K562 treated with DMSO at 1 percent for 48 hours (cell line): Measurements from ENCODE around the gene MASP2. TPM values are rescaled to one million over a fixed set of nuclear protein-coding genes. Genes with fewer than 3 reads are reported as not detected.

Source experiments
- total RNA-seq: library from RNA; unstranded; fragments of 300-600 nt; gene quantifications from 2 replicates; pipeline ENCODE4 v1.2.3, GENCODE V29; 2022; ENCODE audit warnings: low replicate concordance; ENCODE audit errors: extremely low read depth

Gene MASP2
- total RNA-seq = not detected in 2 replicates

GRCh38 chr1:11046625-11047365, at the start of gene MASP2:
Gene MASP2, minus strand, starts transcription at chr1:11047239. Its CDS starts 32 bp downstream, at chr1:11047207.

DNA sequence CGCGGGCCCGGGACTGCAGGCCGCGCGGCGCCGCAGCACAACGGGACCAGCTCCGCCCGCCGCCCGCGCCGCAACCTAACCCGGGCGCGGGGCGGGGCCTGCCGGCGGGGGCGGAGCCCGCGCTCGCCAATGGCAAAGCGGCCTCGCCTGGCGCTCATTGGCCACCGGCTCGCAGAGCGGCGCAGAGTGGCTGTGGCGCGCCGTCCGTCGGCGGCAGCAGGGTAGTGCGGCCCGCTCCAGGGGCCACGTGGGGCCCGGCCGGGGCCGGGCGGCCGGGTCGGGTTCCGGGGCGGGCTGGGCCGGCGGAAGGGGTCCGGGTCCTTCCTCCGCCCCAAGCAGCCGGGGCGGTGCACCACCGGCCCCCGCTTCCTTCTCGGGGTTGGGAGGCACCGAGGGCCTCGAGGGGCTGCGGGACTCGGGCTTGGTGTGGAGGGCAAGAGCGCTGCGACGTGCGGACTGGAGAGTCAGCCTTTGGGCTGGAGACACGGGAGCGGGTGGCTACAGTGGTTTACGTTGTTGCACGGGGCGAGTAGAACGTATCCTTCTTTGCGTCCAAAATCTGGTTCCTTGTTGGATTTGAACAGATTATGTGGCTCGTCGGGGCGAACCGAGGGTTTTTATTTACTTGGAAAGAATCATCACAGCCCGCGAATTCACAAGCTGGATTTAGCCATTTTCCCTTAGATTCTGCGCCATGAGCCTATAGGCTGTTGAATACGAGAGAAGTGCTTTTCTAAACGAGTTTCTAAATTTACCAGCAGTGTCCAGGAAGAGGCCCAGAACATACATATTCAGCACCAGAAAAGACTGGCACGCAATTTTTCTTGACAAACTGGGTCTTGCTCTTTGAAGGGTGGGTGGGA, 13.2 kb upstream of the MASP2 start, which contains the start of gene SRM:
Gene SRM (minus strand): TSS at position 51 of the 863 bp plus-strand sequence. CDS start 75 bp downstream, outside the sequence.

DNA sequence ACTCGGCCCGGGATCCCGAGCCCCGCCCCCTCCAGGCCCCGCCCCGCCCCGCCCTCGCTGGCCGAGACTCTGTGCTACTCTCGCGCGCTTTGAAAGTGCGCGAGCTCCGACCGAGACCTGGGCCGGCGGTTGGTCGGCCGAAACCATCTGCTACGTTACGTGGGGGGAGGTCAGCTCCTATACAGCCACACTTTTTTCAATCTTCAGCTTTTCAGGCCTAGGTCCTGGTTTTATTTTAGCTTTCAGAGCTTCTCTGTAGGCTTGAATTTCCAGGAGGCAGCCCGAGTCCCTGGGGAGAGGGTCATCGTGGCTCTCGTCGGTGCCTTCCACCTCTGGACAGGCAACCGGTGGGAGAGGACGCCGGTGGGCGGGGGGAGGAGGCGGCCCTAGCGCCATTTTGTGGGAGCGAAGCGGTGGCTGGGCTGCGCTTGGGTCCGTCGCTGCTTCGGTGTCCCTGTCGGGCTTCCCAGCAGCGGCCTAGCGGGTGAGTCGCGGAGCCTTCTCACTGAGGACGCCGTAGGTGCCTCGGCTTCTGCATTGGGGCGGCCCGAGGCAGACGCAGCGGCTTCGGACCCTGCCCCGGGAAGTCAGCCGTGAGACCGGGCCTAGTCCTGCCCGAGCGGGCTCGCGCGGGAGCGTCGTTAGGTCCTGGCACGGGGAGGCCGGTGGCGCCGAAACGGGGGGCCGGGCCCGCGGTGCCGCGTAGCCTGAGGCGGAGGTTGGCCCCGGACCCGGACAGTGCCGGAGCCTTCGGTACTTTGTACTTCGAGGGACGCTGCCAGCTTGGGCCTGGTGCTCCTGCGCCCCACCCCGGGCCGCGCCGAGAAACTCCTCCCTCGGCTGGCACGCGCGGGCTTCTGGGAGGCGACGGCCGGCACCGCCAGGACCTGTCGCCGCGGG, 34.5 kb downstream of the MASP2 start, which contains the start of gene TARDBP:
Gene TARDBP (plus strand): TSS at position 395 of the 900 bp plus-strand sequence. CDS start 1,074 bp downstream, outside the sequence.

Other genes with a start within 250 kb of the MASP2 start
- not detected in 2 replicates for gene TARDBP, start 34.6 kb downstream of the MASP2 start, total RNA-seq
- gene SRM, start 12.8 kb upstream of the MASP2 start, total RNA-seq = not detected in 2 replicates
- gene EXOSC10, start 52.6 kb upstream of the MASP2 start, total RNA-seq = not detected in 2 replicates
- gene ANGPTL7, start 142.1 kb upstream of the MASP2 start, total RNA-seq = not detected in 2 replicates
- not detected in 2 replicates for gene MTOR, start 215.3 kb upstream of the MASP2 start, total RNA-seq
- not detected in 2 replicates for gene UBIAD1, start 226.0 kb upstream of the MASP2 start, total RNA-seq